ENCODE results near the gene F3. TPM values are rescaled to one million over a fixed set of nuclear protein-coding genes. Genes with fewer than 3 reads are reported as not detected.

F3 gene
- total RNA-seq, 1 experiment from 2014 or later, result 58.5 TPM

DNA sequence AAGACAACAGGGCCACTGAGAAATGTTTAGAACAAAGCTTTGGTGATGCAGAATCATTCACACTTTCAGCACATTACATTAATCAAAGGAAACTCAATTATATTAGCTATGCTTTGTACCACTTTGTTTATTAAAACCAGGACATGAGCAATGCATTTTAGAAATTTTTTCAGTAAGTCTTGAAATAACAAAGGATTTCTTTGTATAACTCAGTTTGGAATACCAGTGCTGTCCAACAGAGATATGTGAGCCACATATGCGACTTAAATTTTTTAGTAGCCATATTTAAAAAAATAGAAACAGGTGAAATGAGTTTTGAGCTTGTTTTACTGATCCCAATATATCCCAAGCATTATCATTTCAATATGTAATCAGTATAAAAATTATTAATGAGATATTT is 18.8 kb upstream of the F3 start:
- no peak overlapping the region for H2AFZ ChIP-seq (ENCODE audit: low read depth, low read length, poor library complexity, severe bottlenecking)
- H3K9me2 ChIP-seq (ENCODE audit: insufficient read depth), result no peaks in the 10 kb centered on the region
- H4K20me1 ChIP-seq (ENCODE audit: insufficient read depth), result no peaks in the 10 kb centered on the region
- no TSS peak for BruUV-seq (replicated peaks)
- H3K4me3 ChIP-seq (replicated peaks in 1 of 2; ENCODE audit: low read depth in 1 of 2, low read length in 2 of 2), result no peak overlapping the region
- no peaks in the 10 kb centered on the region for H3K79me2 ChIP-seq (ENCODE audit: insufficient read depth, low read length)
- ChIA-PET CTCF (interaction anchor here (1.0 kb wide), 1 partner anchor 38 kb away, joined by 3 read pairs; no protein-coding TSS in a partner anchor), RAD21 (ENCODE audit: low non-redundant PET in 1 of 2, low total read pairs in 2 of 2, uncharacterized antibody in 2 of 2, unreplicated experiment in 2 of 2) (no interaction called here), POLR2A (interaction anchor here (1.7 kb wide), 1 partner anchor 20 kb away, joined by 4 read pairs; no protein-coding TSS in a partner anchor)
- H3K4me2 ChIP-seq (ENCODE audit: low read length), result no peak overlapping the region
- DNase-seq (ENCODE audit: low read depth, low spot score) (no peak), ATAC-seq (no peak)
- no peaks in the 10 kb centered on the region for H3K9me3 ChIP-seq (ENCODE audit: control insufficient read depth in 1 of 2, insufficient read depth in 1 of 2, low read depth in 1 of 2, low read length in 2 of 2)
- no peak overlapping the region for H3K9ac ChIP-seq (ENCODE audit: low read length)
- no peaks in the 10 kb centered on the region for H3K27me3 ChIP-seq (ENCODE audit: insufficient read depth, low read length)
- H3K27ac ChIP-seq (ENCODE audit: low read depth, low read length), result no peak overlapping the region
- peaks cover 3 to 14% of the 10 kb centered on the region in 2 experiments; a peak in 2 of 4 replicates for H3K4me1 ChIP-seq (ENCODE audit: control insufficient read depth in 1 of 2, insufficient read depth in 2 of 2, low read length in 2 of 2)
- intact Hi-C loops (cut with micrococcal nuclease), result no loop called here
- TF ChIP-seq POLR2A (IDR thresholded peaks at IDR 0.05; ENCODE audit: borderline replicate concordance, extremely low read depth, insufficient read depth, insufficient read length), result no peak
- TF ChIP-seq, protein P1, sequence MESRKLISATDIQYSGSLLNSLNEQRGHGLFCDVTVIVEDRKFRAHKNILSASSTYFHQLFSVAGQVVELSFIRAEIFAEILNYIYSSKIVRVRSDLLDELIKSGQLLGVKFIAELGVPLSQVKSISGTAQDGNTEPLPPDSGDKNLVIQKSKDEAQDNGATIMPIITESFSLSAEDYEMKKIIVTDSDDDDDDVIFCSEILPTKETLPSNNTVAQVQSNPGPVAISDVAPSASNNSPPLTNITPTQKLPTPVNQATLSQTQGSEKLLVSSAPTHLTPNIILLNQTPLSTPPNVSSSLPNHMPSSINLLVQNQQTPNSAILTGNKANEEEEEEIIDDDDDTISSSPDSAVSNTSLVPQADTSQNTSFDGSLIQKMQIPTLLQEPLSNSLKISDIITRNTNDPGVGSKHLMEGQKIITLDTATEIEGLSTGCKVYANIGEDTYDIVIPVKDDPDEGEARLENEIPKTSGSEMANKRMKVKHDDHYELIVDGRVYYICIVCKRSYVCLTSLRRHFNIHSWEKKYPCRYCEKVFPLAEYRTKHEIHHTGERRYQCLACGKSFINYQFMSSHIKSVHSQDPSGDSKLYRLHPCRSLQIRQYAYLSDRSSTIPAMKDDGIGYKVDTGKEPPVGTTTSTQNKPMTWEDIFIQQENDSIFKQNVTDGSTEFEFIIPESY (IDR thresholded peaks at IDR 0.05; ENCODE audit: extremely low read depth, insufficient replicate concordance, low read length), result no peak
- TF ChIP-seq CBX3 (IDR thresholded peaks at IDR 0.05; ENCODE audit: low read depth), result no peak
- no peaks in the 10 kb centered on the region for H3K36me3 ChIP-seq (ENCODE audit: control insufficient read depth in 1 of 2, insufficient read depth in 2 of 2, low read length in 2 of 2)

DNA sequence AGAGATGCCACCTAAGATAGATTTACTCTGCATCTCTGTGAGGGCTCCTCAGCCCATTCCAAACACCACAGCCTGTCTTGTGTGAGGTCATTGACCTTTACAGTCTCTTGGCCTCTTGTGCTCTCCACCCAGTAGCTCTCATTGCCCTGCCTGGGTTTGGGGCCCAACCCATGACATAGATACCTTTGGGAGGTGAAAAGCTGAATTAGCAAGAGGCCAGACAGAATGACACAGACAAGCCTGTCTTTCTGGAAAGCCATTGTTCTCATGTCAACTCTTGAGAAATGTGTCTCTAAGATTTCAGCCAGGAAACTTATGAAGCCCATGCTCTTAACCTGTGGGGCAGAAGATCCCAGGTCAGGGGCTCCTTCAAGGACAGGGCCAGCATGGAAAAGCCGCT is 18.4 kb upstream of the F3 start:
- Histone ChIP-seq H3K27me3 (ENCODE audit: insufficient read depth, low read length) (no peaks in the 10 kb centered on the region), H3K79me2 (ENCODE audit: insufficient read depth, low read length) (no peaks in the 10 kb centered on the region), H3K36me3 (ENCODE audit: control insufficient read depth in 1 of 2, insufficient read depth in 2 of 2, low read length in 2 of 2) (no peaks in the 10 kb centered on the region), H3K4me3 (replicated peaks in 1 of 2; ENCODE audit: low read depth in 1 of 2, low read length in 2 of 2) (no peak overlapping the region), H3K9ac (ENCODE audit: low read length) (no peak overlapping the region), H2AFZ (ENCODE audit: low read depth, low read length, poor library complexity, severe bottlenecking) (peak overlapping the region; percentile 51), H3K4me2 (ENCODE audit: low read length) (no peak overlapping the region), H3K9me3 (ENCODE audit: control insufficient read depth in 1 of 2, insufficient read depth in 1 of 2, low read depth in 1 of 2, low read length in 2 of 2) (no peaks in the 10 kb centered on the region), H3K27ac (ENCODE audit: low read depth, low read length) (no peak overlapping the region), H3K9me2 (ENCODE audit: insufficient read depth) (no peaks in the 10 kb centered on the region), H3K4me1 (ENCODE audit: control insufficient read depth in 1 of 2, insufficient read depth in 2 of 2, low read length in 2 of 2) (peaks cover 3 to 14% of the 10 kb centered on the region in 2 experiments; a peak in 2 of 4 replicates), H4K20me1 (ENCODE audit: insufficient read depth) (no peaks in the 10 kb centered on the region)
- DNase-seq (ENCODE audit: low read depth, low spot score) (no peak), ATAC-seq (no peak)
- RAD21 ChIA-PET (ENCODE audit: low non-redundant PET in 1 of 2, low total read pairs in 2 of 2, uncharacterized antibody in 2 of 2, unreplicated experiment in 2 of 2), result no interaction called here
- POLR2A ChIA-PET, result no interaction called here
- no TSS peak for BruUV-seq (replicated peaks)
- CTCF ChIA-PET, result interaction anchor here (1.0 kb wide), 1 partner anchor 39 kb away, joined by 3 read pairs; no protein-coding TSS in a partner anchor
- intact Hi-C loops (cut with micrococcal nuclease), result no loop called here
- no peak for TF ChIP-seq SRF (IDR thresholded peaks at IDR 0.05; ENCODE audit: low read depth)
- TF ChIP-seq CBX3 (IDR thresholded peaks at IDR 0.05; ENCODE audit: low read depth), result no peak
- TF ChIP-seq SIN3A (IDR thresholded peaks at IDR 0.05; ENCODE audit: low read depth), result no peak
- TF ChIP-seq, protein P2, sequence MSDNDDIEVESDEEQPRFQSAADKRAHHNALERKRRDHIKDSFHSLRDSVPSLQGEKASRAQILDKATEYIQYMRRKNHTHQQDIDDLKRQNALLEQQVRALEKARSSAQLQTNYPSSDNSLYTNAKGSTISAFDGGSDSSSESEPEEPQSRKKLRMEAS (IDR thresholded peaks at IDR 0.05), result no peak
- no peak for TF ChIP-seq JUND (IDR thresholded peaks at IDR 0.05)
- TF ChIP-seq SP1 (IDR thresholded peaks at IDR 0.05; ENCODE audit: low read depth), result no peak
- TF ChIP-seq, protein P3, sequence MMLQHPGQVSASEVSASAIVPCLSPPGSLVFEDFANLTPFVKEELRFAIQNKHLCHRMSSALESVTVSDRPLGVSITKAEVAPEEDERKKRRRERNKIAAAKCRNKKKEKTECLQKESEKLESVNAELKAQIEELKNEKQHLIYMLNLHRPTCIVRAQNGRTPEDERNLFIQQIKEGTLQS (IDR thresholded peaks at IDR 0.05), result no peak
- TF ChIP-seq ZFX (IDR thresholded peaks at IDR 0.05), result no peak
- no peak for TF ChIP-seq RAD21 (IDR thresholded peaks at IDR 0.05; ENCODE audit: low read depth)
- TF ChIP-seq YY1 (IDR thresholded peaks at IDR 0.05; ENCODE audit: extremely low read depth, insufficient replicate concordance, low read depth, low read length), result no peak
- TF ChIP-seq EGR1 (IDR thresholded peaks at IDR 0.05; ENCODE audit: low read depth), result no peak
- TF ChIP-seq CEBPB (IDR thresholded peaks at IDR 0.05; ENCODE audit: low read depth), result no peak
- TF ChIP-seq EZH2 (IDR thresholded peaks at IDR 0.05), result no peak
- TF ChIP-seq FOSL1 (IDR thresholded peaks at IDR 0.05; ENCODE audit: low read depth), result no peak
- no peak for TF ChIP-seq TCF7L2 (IDR thresholded peaks at IDR 0.05; ENCODE audit: borderline replicate concordance, extremely low read depth, insufficient read depth, insufficient read length)
- TF ChIP-seq EZH2phosphoT487 (IDR thresholded peaks at IDR 0.05; ENCODE audit: borderline replicate concordance), result no peak
- TF ChIP-seq, protein P4, sequence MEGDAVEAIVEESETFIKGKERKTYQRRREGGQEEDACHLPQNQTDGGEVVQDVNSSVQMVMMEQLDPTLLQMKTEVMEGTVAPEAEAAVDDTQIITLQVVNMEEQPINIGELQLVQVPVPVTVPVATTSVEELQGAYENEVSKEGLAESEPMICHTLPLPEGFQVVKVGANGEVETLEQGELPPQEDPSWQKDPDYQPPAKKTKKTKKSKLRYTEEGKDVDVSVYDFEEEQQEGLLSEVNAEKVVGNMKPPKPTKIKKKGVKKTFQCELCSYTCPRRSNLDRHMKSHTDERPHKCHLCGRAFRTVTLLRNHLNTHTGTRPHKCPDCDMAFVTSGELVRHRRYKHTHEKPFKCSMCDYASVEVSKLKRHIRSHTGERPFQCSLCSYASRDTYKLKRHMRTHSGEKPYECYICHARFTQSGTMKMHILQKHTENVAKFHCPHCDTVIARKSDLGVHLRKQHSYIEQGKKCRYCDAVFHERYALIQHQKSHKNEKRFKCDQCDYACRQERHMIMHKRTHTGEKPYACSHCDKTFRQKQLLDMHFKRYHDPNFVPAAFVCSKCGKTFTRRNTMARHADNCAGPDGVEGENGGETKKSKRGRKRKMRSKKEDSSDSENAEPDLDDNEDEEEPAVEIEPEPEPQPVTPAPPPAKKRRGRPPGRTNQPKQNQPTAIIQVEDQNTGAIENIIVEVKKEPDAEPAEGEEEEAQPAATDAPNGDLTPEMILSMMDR (IDR thresholded peaks at IDR 0.05 in 2 of 3, conservative IDR thresholded peaks at IDR 0.05 in 1 of 3; ENCODE audit: borderline replicate concordance in 1 of 3, insufficient read depth in 1 of 3, low read depth in 2 of 3, low read length in 2 of 3), result no peak

Measured in HCT116 (cell line).